Measurements from ENCODE around the gene PPP1R3D.

DNA sequence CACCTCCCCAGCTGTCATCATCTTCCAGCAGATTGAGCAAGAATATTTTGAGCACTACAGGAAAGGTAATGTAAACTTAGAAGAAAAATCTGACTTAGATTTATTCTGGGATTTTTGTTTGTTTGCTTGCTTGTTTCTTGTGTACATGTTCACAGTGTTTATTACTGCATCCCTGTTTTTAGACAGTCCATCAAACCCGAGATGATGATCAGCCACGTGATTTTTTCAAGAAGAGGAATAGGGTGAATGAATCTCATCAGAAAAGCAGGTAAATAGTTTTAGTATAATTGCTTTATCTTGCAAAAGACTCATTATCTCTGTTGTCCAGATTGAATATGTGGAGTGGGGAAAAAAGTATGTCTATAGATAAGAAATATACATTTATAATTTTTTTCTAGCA is 2.1 kb upstream of the PPP1R3D start:
- TF ChIP-seq CTCF (IDR thresholded peaks at IDR 0.05) = no peak
- TF ChIP-seq POLR2A (IDR thresholded peaks at IDR 0.05) = no peak
